SK-N-SH (cell line): ENCODE data around the gene PRSS36. TPM values are rescaled to one million over a fixed set of nuclear protein-coding genes. Genes with fewer than 3 reads are reported as not detected.

Experiments
- CTCF ChIA-PET: fragments of 300-600, 350-600 bp; formaldehyde crosslinking; extraction: SDS; loops from one replicate; lab custom pipeline; 2021; lab: Yijun Ruan, JAX
- POLR2A ChIA-PET: fragments of 350-600 bp; sonication (Branson Sonifier 250); formaldehyde crosslinking; extraction: SDS; loops from one replicate; lab custom pipeline; 2020; ENCODE audit warnings: antibody characterized with exemption, inconsistent platforms; lab: Yijun Ruan, JAX
- DNase-seq: peaks from one replicate; pipeline ENCODE4 v3.0.0; 2012
- H2AFZ ChIP-seq: fragments of 200-600 bp; sonication (generic); 2 replicates; pipeline ENCODE4 v1.8.1; 2016; ENCODE audit warnings: antibody characterized with exemption, mild to moderate bottlenecking, low read depth
- H3F3A ChIP-seq: fragments of 200-600 bp; sonication (generic); replicated peaks from 2 replicates; pipeline ENCODE3; 2016; ENCODE audit warnings: antibody characterized with exemption, mild to moderate bottlenecking; ENCODE audit not compliant: insufficient read depth
- H3K27ac ChIP-seq, 2 experiments: fragments of 200-500 bp in 1 of 2; fragments of 200-600 bp in 1 of 2; sonication (Bioruptor generic) in 1 of 2; sonication (generic), shearing (Covaris generic) in 1 of 2; 2 replicates each; pipeline versions ENCODE4 v1.5.1 to v1.6.1; 2014 to 2016; ENCODE audit warnings: low read depth in 2 of 2, inconsistent platforms in 1 of 2, low read length in 1 of 2, mild to moderate bottlenecking in 1 of 2, mixed read lengths in 1 of 2
- H3K27me3 ChIP-seq: fragments of 200-600 bp; sonication (generic), shearing (Covaris generic); 2 replicates; pipeline ENCODE4 v1.6.1; 2016; ENCODE audit warnings: mixed run types; ENCODE audit not compliant: insufficient read depth
- H3K36me3 ChIP-seq, 2 experiments: fragments of 200-500 bp in 1 of 2; fragments of 200-600 bp in 1 of 2; sonication (Bioruptor generic) in 1 of 2; sonication (generic) in 1 of 2; replicated peaks in 1 of 2; 2 replicates each; pipeline versions ENCODE3 to v1.5.1; 2014 to 2016; ENCODE audit warnings: low read length in 1 of 2, mild to moderate bottlenecking in 1 of 2; ENCODE audit not compliant: insufficient read depth in 2 of 2, control insufficient read depth in 1 of 2
- H3K4me1 ChIP-seq, 2 experiments: fragments of 200-500 bp in 1 of 2; fragments of 200-600 bp in 1 of 2; sonication (Bioruptor generic) in 1 of 2; sonication (generic), shearing (Covaris generic) in 1 of 2; 2 replicates each; pipeline versions ENCODE4 v1.5.1 to v1.6.1; 2014 to 2016; ENCODE audit warnings: low read depth in 1 of 2, low read length in 1 of 2, mixed run types in 1 of 2; ENCODE audit not compliant: insufficient read depth in 2 of 2, control insufficient read depth in 1 of 2
- H3K4me2 ChIP-seq: fragments of 200-600 bp; sonication (generic), shearing (Covaris generic); 2 replicates; pipeline ENCODE4 v1.6.1; 2017; ENCODE audit warnings: mixed run types
- H3K4me3 ChIP-seq, 2 experiments: fragments of 200-500 bp in 1 of 2; fragments of 200-600 bp in 1 of 2; sonication (Bioruptor generic) in 1 of 2; sonication (generic), shearing (Covaris generic) in 1 of 2; 2 replicates each; pipeline versions ENCODE4 v1.5.1 to v1.8.1; 2014 to 2016; ENCODE audit warnings: low read depth in 2 of 2, inconsistent platforms in 1 of 2, low read length in 1 of 2, mild to moderate bottlenecking in 1 of 2, mixed read lengths in 1 of 2, moderate library complexity in 1 of 2
- H3K79me2 ChIP-seq: fragments of 200-600 bp; sonication (generic); 2 replicates; pipeline ENCODE4 v1.8.1; 2017; ENCODE audit warnings: mild to moderate bottlenecking; ENCODE audit not compliant: insufficient read depth
- H3K9ac ChIP-seq: fragments of 200-600 bp; sonication (generic); 2 replicates; pipeline ENCODE4 v1.6.1; 2017; ENCODE audit warnings: mixed run types
- H3K9me2 ChIP-seq: fragments of 200-600 bp; sonication (generic); 2 replicates; pipeline ENCODE4 v1.6.1; 2017; ENCODE audit warnings: mixed run types
- H3K9me3 ChIP-seq: fragments of 200-600 bp; sonication (generic); 2 replicates; pipeline ENCODE4 v1.6.1; 2017; ENCODE audit warnings: mixed run types, mild to moderate bottlenecking, moderate library complexity
- H4K20me1 ChIP-seq: fragments of 200-600 bp; sonication (generic); 2 replicates; pipeline ENCODE4 v1.6.1; 2017; ENCODE audit warnings: mild to moderate bottlenecking, mixed run types; ENCODE audit not compliant: insufficient read depth
- ELF1 ChIP-seq: IDR thresholded peaks from 2 replicates; pipeline ENCODE4 v1.4.0; 2012
- GABPA ChIP-seq: IDR thresholded peaks from 2 replicates; pipeline ENCODE4 v1.4.0; 2012; ENCODE audit warnings: low read depth, mild to moderate bottlenecking
- NRF1 ChIP-seq: IDR thresholded peaks from 2 replicates; pipeline ENCODE4 v1.6.1; 2012; ENCODE audit warnings: low read depth, mild to moderate bottlenecking, low read length
- REST ChIP-seq: IDR thresholded peaks from 2 replicates; pipeline ENCODE4 v1.6.1; 2012; ENCODE audit warnings: mild to moderate bottlenecking, low read depth, low read length, moderate library complexity
- TEAD4 ChIP-seq: IDR thresholded peaks from 2 replicates; pipeline ENCODE4 v1.4.0; 2012; ENCODE audit warnings: mild to moderate bottlenecking, borderline replicate concordance; ENCODE audit not compliant: insufficient read depth
- WGBS: methylation state at CpG from one replicate; pipeline ENCODE4 v1.1.6; 2017; ENCODE audit warnings: low lambda C conversion rate; 5-methylcytosine and 5-hydroxymethylcytosine counted together
- polyA plus RNA-seq, 3 experiments: library from polyadenylated mRNA; depleted of rRNA; stranded (reverse); fragments of >200 nt; gene quantifications; 2 replicates each; pipeline ENCODE4 v1.2.3, GENCODE V29; 2012
- TF ChIP-seq, protein P1 (sequence below): IDR thresholded peaks from 2 replicates; pipeline ENCODE4 v1.4.0; 2012; ENCODE audit warnings: low read depth
- TF ChIP-seq, protein P2 (sequence below): fragments of 150-350 bp; IDR thresholded peaks from 2 replicates; pipeline ENCODE4 v1.6.1; 2016; ENCODE audit warnings: mild to moderate bottlenecking, low read depth, low read length
- TF ChIP-seq, protein P3 (sequence below): fragments of 200-600 bp; sonication (generic); IDR thresholded peaks from 2 replicates; pipeline ENCODE4 v1.6.1; 2017; ENCODE audit warnings: antibody characterized with exemption, mild to moderate bottlenecking, moderate library complexity

PRSS36 gene
- polyA plus RNA-seq, 1 of the 3 experiments (the other 2 are of a cell fraction): 0.49 TPM

DNA sequence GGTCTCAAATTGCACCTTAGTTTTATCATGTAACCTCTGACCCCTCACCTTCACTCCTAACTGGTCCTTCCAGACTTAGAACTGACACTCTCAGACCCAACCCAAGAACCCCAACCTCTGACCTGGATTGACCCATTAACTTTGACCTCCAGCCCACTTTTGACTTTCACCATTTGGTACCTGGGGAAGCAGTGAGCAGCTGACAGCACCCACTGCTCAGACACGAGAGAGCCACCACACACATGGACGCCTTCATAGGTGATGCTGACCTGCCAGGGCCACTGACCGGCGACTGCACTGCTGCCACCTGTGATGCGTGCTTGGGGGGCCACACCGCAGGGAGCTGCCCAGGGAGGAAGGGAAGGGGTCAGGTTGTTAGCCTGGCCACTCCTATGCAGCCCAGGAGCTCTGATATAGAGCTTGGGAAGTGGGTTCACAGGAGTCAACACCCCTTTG is 16.8 kb downstream of the PRSS36 start (continued):
- TF ChIP-seq REST: no peak
- TF ChIP-seq, protein P1, sequence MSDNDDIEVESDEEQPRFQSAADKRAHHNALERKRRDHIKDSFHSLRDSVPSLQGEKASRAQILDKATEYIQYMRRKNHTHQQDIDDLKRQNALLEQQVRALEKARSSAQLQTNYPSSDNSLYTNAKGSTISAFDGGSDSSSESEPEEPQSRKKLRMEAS: no peak
- TF ChIP-seq TEAD4: no peak
- TF ChIP-seq, protein P2, sequence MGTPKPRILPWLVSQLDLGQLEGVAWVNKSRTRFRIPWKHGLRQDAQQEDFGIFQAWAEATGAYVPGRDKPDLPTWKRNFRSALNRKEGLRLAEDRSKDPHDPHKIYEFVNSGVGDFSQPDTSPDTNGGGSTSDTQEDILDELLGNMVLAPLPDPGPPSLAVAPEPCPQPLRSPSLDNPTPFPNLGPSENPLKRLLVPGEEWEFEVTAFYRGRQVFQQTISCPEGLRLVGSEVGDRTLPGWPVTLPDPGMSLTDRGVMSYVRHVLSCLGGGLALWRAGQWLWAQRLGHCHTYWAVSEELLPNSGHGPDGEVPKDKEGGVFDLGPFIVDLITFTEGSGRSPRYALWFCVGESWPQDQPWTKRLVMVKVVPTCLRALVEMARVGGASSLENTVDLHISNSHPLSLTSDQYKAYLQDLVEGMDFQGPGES: no peak
- no peak for TF ChIP-seq NRF1
- TF ChIP-seq, protein P3, sequence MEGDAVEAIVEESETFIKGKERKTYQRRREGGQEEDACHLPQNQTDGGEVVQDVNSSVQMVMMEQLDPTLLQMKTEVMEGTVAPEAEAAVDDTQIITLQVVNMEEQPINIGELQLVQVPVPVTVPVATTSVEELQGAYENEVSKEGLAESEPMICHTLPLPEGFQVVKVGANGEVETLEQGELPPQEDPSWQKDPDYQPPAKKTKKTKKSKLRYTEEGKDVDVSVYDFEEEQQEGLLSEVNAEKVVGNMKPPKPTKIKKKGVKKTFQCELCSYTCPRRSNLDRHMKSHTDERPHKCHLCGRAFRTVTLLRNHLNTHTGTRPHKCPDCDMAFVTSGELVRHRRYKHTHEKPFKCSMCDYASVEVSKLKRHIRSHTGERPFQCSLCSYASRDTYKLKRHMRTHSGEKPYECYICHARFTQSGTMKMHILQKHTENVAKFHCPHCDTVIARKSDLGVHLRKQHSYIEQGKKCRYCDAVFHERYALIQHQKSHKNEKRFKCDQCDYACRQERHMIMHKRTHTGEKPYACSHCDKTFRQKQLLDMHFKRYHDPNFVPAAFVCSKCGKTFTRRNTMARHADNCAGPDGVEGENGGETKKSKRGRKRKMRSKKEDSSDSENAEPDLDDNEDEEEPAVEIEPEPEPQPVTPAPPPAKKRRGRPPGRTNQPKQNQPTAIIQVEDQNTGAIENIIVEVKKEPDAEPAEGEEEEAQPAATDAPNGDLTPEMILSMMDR: no peak
- TF ChIP-seq, all 33 proteins: peak for 0

- TF ChIP-seq ELF1 (no peak), TEAD4 (no peak), GABPA (no peak)
- CTCF ChIA-PET: interaction anchor here (1.5 kb wide), 1 partner anchor 10 kb away, joined by 4 read pairs; no protein-coding TSS in a partner anchor
- Histone ChIP-seq H3K79me2 (no peaks in the 10 kb centered on the region), H3F3A (no peaks in the 10 kb centered on the region), H3K27me3 (no peaks in the 10 kb centered on the region), H3K4me3 (no peak overlapping the region), H4K20me1 (no peaks in the 10 kb centered on the region), H3K9me3 (no peaks in the 10 kb centered on the region), H3K36me3 (peaks cover 0 to 13% of the 10 kb centered on the region in 2 experiments), H3K4me1 (peaks cover 0 to 20% of the 10 kb centered on the region in 2 experiments; a peak in 1 of 4 replicates), H3K27ac (no peak overlapping the region), H2AFZ (no peak overlapping the region), H3K9me2 (no peaks in the 10 kb centered on the region), H3K9ac (no peak overlapping the region), H3K4me2 (no peak overlapping the region)
- no peak for DNase-seq
- 92% methylated on average over 17 of the region's 20 CpGs for WGBS
- POLR2A ChIA-PET: interaction anchor here (1.9 to 3.9 kb wide), 2 partner anchors 15 kb away, joined by 4 to 15 read pairs; partner anchors contain the start of gene KAT8
Observed at GRCh38 chr16:31132303-31132979, 17.4 kb downstream of the PRSS36 start.
